Measurements from ENCODE around the gene FSTL5. TPM values are rescaled to one million over a fixed set of nuclear protein-coding genes. Genes with fewer than 3 reads are reported as not detected.
"Not testable (repeated sequence)": the region's sequence is repeated elsewhere in the genome, so short reads cannot be mapped to it uniquely, and the experiment has no call there.

FSTL5 gene
- total and polyA plus RNA-seq, 2 experiments from 2014 or later: 0.06 to 0.49 TPM

GRCh38 chr4:162104459-162105124 is 59.2 kb downstream of the FSTL5 start:
- H3K36me3 Mint-ChIP-seq (ENCODE audit: low read depth): peaks cover 8% of the 10 kb centered on the region; the same call in 1 of the 3 replicates
- peak; percentile 40 for DNase-seq (ENCODE audit: low spot score)
- peak overlapping the region; percentile 92 for H3K27ac Mint-ChIP-seq
- H2AFZ ChIP-seq: no peak overlapping the region
- H3K4me1 ChIP-seq (ENCODE audit: insufficient read depth): peaks cover 56% of the 10 kb centered on the region
- H3K27me3 ChIP-seq (ENCODE audit: insufficient read depth): no peaks in the 10 kb centered on the region
- TF ChIP-seq ZNF462 (CRISPR knock-in tag; IDR thresholded peaks at IDR 0.05) (no peak), ZNF331 (CRISPR knock-in tag; IDR thresholded peaks at IDR 0.05; ENCODE audit: low read depth) (no peak), EZH2phosphoT487 (IDR thresholded peaks at IDR 0.05; ENCODE audit: unreplicated experiment) (no peak), ZNF114 (CRISPR knock-in tag; IDR thresholded peaks at IDR 0.05) (no peak), EZH2 (IDR thresholded peaks at IDR 0.05; ENCODE audit: low read depth, unreplicated experiment) (no peak), NANOG (IDR thresholded peaks at IDR 0.05; ENCODE audit: borderline replicate concordance) (peak; percentile 78; the same call in 1 of the 2 replicates), STAT1 (IDR thresholded peaks at IDR 0.05; ENCODE audit: unreplicated experiment) (no peak)
- H3K9me2 ChIP-seq (ENCODE audit: insufficient read depth): no peaks in the 10 kb centered on the region
- H3K36me3 ChIP-seq (ENCODE audit: insufficient read depth): peaks cover 4% of the 10 kb centered on the region; the same call in 1 of the 2 replicates
- H3F3A ChIP-seq (replicated peaks; ENCODE audit: low read depth): no peaks in the 10 kb centered on the region
- H3K9me3 Mint-ChIP-seq: peaks cover 8% of the 10 kb centered on the region; the same call in 2 of the 3 replicates
- peak; percentile 77 for ATAC-seq
- no peaks in the 10 kb centered on the region for H4K20me1 ChIP-seq (replicated peaks; ENCODE audit: insufficient read depth)
- peak overlapping the region; percentile 78 for H3K27ac ChIP-seq (ENCODE audit: low read depth)
- no peaks in the 10 kb centered on the region for H3K27me3 Mint-ChIP-seq (ENCODE audit: insufficient read depth, low read depth, poor library complexity)
- H3K4me3 ChIP-seq: peak overlapping the region; percentile 20
- H3K4me1 Mint-ChIP-seq: peaks cover 57% of the 10 kb centered on the region
- peak overlapping the region; percentile 69 for H3K4me2 ChIP-seq
- peak overlapping the region; percentile 37; the same call in 1 of the 3 replicates for H3K4me3 Mint-ChIP-seq
- no peaks in the 10 kb centered on the region for H3K79me2 ChIP-seq (replicated peaks; ENCODE audit: insufficient read depth)

GRCh38 chr4:162103908-162104307 is 59.9 kb downstream of the FSTL5 start:
- H3K36me3 Mint-ChIP-seq (ENCODE audit: low read depth): peaks cover 11% of the 10 kb centered on the region; the same call in 1 of the 3 replicates
- H3K27me3 ChIP-seq (ENCODE audit: insufficient read depth); H3K27me3 Mint-ChIP-seq (ENCODE audit: insufficient read depth, low read depth, poor library complexity); H3K9me2 ChIP-seq (ENCODE audit: insufficient read depth); H3K4me3 Mint-ChIP-seq; H3K36me3 ChIP-seq (ENCODE audit: insufficient read depth); H2AFZ ChIP-seq; ATAC-seq; H3F3A ChIP-seq (replicated peaks; ENCODE audit: low read depth); H3K79me2 ChIP-seq (replicated peaks; ENCODE audit: insufficient read depth); DNase-seq (ENCODE audit: low spot score); H3K4me3 ChIP-seq; H4K20me1 ChIP-seq (replicated peaks; ENCODE audit: insufficient read depth): not testable (repeated sequence)
- Histone ChIP-seq H3K27ac (ENCODE audit: low read depth) (peak overlapping the region; percentile 78), H3K4me2 (peak overlapping the region; percentile 39; the same call in 1 of the 2 replicates), H3K4me1 (ENCODE audit: insufficient read depth) (peaks cover 56% of the 10 kb centered on the region)
- peaks cover 12% of the 10 kb centered on the region; the same call in 2 of the 3 replicates for H3K9me3 Mint-ChIP-seq
- H3K27ac Mint-ChIP-seq: peak overlapping the region; percentile 92
- peaks cover 57% of the 10 kb centered on the region for H3K4me1 Mint-ChIP-seq
